Epithelial cell of prostate (primary cell): ENCODE results near the gene EVA1A.

Experiments used
- DNase-seq: peaks from one replicate; pipeline ENCODE4 v3.0.0-alpha.2; 2011; ENCODE audit warnings: low read depth, low spot score
- H3K27ac ChIP-seq: fragments of 450-650 bp; 2 replicates; pipeline ENCODE4 v1.5.1; 2017; ENCODE audit warnings: mild to moderate bottlenecking

The EVA1A gene

GRCh38 chr2:75564713-75565359 is 4.1 kb upstream of the EVA1A start:
- no peak overlapping the region for H3K27ac ChIP-seq
- DNase-seq: no peak

- H3K27ac ChIP-seq: no peak overlapping the region
- no peak for DNase-seq
Observed at GRCh38 chr2:75564026-75564688, 3.4 kb upstream of the EVA1A start.

GRCh38 chr2:75563591-75563990 is 2.9 kb upstream of the EVA1A start:
- no peak overlapping the region for H3K27ac ChIP-seq
- no peak for DNase-seq

GRCh38 chr2:75562513-75562864 is 1.8 kb upstream of the EVA1A start:
- DNase-seq: no peak
- no peak overlapping the region for H3K27ac ChIP-seq

GRCh38 chr2:75561566-75562512 is 1.1 kb upstream of the EVA1A start:
- no peak for DNase-seq
- H3K27ac ChIP-seq: peak overlapping the region; percentile 72

GRCh38 chr2:75560022-75560767 is 544 bp downstream of the EVA1A start:
- H3K27ac ChIP-seq: peak overlapping the region; percentile 72
- no peak for DNase-seq

- H3K27ac ChIP-seq: no peak overlapping the region
- no peak for DNase-seq
Observed at GRCh38 chr2:75559680-75560021, 1.1 kb downstream of the EVA1A start.

- no peak for DNase-seq
- H3K27ac ChIP-seq: no peak overlapping the region
Observed at GRCh38 chr2:75558786-75559679, 1.7 kb downstream of the EVA1A start.

- no peak for DNase-seq
Observed at GRCh38 chr2:75558136-75558535, 2.6 kb downstream of the EVA1A start.

GRCh38 chr2:75557474-75558133 is 3.1 kb downstream of the EVA1A start:
- H3K27ac ChIP-seq: no peak overlapping the region
- DNase-seq: no peak

More at GRCh38 chr2:75558136-75558535, 2.6 kb downstream of the EVA1A start:
- H3K27ac ChIP-seq: no peak overlapping the region

GRCh38 chr2:75556679-75557366 is 3.9 kb downstream of the EVA1A start:
- H3K27ac ChIP-seq: no peak overlapping the region
- no peak for DNase-seq

GRCh38 chr2:75555701-75556100 is 5.0 kb downstream of the EVA1A start:
- no peak overlapping the region for H3K27ac ChIP-seq
- DNase-seq: no peak

GRCh38 chr2:75553935-75554531 is 6.7 kb downstream of the EVA1A start:
- no peak overlapping the region for H3K27ac ChIP-seq
- DNase-seq: no peak

- no peak overlapping the region for H3K27ac ChIP-seq
- DNase-seq: no peak
Observed at GRCh38 chr2:75552222-75552621, 8.5 kb downstream of the EVA1A start.

GRCh38 chr2:75551434-75551833 is 9.3 kb downstream of the EVA1A start:
- H3K27ac ChIP-seq: no peak overlapping the region
- no peak for DNase-seq

- DNase-seq: no peak
- no peak overlapping the region for H3K27ac ChIP-seq
Observed at GRCh38 chr2:75549401-75550253, 11.1 kb downstream of the EVA1A start.

- H3K27ac ChIP-seq: no peak overlapping the region
- DNase-seq: no peak
Observed at GRCh38 chr2:75548036-75548573, 12.6 kb downstream of the EVA1A start.
